HG03159 (cell line): ENCODE results near the gene LIMCH1.
"Not testable (repeated sequence)": the region's sequence is repeated elsewhere in the genome, so short reads cannot be mapped to it uniquely, and the experiment has no call there.

Source experiments
- ATAC-seq: cut with Tn5 transposase; IDR thresholded peaks from one replicate; pipeline ENCODE4 v1.9.1; 2021; ENCODE audit warnings: mild to moderate bottlenecking, moderate library complexity; ENCODE audit not compliant: unreplicated experiment

LIMCH1 gene

DNA sequence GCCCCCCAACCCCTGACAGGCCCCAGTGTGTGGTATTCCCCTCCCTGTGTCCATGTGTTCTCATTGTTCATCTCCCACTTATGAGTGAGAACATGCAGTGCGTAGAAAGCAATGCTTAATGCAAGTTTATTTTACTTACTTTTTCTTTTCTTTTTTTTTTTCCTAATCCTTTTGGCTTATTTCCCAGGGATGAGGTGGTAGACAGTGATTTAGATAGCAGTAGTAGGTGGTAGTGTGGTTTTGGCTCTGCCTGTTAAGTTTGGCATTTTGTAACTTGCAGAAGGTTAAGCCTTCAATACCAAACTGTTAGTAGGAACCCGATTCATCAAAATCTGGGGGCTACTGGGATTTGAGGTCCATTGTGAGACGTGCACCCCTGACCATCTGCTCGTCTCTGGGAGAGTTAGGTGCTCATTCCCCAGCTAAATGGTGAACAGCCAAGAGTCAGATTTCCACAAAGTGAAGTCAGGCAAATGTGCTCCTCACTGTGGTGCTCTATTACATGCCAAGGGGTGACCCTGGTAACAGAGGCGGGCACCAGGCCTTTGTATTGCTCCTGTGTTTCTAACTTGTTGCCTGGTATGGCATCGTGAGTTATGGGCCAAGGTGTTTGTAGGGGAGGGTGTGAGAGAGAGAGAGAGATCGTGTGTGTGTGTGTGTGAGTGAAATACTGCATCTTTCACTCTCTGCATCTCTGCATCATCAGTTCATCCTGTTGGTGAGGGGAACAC is 140.3 kb downstream of the LIMCH1 start:
- ATAC-seq: no peak

GRCh38 chr4:41678951-41679350 is 141.0 kb downstream of the LIMCH1 start:
- ATAC-seq: no peak

- no peak for ATAC-seq
These were observed 142.0 kb downstream of the LIMCH1 start for GRCh38 chr4:41679991-41680390.

DNA sequence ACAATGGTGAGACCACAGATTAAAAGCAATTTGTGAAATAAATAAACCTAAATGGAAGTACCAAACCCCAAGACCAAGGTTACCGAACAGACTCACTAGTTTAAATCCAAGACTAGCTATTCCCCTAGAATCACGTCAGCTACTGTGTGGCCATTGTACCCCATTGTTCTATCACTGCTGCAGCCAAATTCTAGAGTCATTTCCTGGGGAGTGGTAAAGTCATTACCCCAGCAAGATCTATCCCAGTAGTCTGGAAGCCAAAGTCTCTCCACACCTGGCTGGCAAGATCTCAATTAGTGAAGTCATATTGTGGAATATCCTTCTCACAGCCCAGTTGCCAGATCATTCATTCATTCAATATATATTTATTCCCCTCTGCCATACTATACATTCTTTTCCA is 143.1 kb downstream of the LIMCH1 start:
- no peak for ATAC-seq

- no peak for ATAC-seq
These were observed 145.4 kb downstream of the LIMCH1 start for GRCh38 chr4:41683326-41683725.

- no peak for ATAC-seq
These were observed 148.9 kb downstream of the LIMCH1 start for GRCh38 chr4:41686893-41687292.

DNA sequence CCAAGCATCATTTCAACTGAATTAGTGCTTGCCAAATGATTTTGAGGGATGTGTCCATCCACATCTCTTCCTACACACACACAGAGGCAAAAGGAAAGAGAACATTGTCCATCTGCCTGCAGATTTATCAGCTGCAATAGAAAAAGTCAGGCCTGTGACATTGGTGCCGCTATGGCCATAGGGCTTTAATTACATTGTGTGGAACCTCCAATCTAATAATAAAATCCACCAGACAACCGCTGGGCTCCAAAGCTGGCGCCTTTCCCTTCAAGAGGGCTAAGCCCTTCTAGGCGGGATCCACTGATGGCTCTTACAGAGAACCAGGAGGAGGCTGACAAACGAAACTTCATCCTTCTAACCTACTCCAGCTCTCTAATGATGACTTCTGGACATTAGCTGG is 150.0 kb downstream of the LIMCH1 start:
- no peak for ATAC-seq

GRCh38 chr4:41692717-41693345 is 154.9 kb downstream of the LIMCH1 start:
- ATAC-seq: peak; percentile 75

DNA sequence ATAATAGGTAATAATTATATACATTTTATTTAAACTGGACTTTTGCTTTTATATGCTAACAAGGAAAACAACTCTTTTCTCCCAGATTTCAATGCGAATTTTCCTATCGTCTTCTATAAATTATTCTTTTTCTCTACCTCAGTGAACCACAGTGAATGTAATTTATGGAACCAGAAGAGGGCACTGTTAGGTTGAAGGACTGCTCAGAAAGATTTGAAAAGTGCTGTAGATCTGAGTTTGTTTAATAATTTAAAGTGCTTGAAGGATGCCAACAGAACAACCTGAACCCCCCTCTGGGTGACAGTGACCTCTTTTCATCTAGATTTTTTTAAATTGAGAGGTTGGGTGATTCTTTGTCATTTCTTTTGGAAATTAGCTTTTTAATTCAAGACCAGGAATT is 155.7 kb downstream of the LIMCH1 start:
- no peak for ATAC-seq

- no peak for ATAC-seq
These were observed 158.2 kb downstream of the LIMCH1 start for GRCh38 chr4:41696131-41696530.

DNA sequence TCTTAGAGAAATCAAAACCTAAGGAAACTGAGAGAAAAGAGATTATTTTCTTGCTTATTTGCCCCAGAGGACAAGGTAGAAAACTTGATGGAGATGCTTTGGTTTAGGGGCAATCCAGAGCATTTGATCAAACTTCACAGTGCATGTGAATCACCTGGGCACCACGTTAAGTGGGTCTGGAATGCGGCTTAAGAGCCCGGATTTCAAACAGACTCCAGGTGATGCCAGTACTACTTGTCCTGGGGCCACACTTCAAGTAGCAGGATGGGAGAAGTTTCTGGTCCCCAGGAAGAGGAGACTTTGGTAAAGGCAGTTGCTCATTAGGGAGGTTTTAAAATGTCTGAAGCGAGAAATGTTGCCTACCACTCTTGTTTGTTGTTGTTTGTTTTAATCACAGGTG is 158.8 kb downstream of the LIMCH1 start:
- ATAC-seq: no peak

GRCh38 chr4:41701983-41702382 is 164.0 kb downstream of the LIMCH1 start:
- no peak for ATAC-seq

DNA sequence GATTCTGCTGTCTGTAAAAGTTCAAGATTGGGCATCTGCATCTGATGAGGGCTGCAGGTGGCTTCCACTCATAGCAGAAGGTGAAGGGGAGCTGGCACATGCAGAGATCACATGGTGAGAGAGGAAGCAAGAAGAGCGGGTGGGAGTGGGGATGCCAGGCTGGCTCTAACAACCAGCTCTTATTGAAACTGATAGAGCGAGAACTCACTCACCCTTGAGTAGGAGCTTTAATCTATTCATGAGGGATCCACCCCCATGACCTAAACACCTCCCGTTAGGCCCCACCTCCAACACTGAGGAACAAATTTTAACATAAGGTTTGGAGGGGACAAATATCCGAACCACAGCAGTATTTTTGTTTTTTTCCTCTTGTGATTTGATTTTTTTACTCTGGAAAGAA is 164.8 kb downstream of the LIMCH1 start:
- ATAC-seq: no peak

DNA sequence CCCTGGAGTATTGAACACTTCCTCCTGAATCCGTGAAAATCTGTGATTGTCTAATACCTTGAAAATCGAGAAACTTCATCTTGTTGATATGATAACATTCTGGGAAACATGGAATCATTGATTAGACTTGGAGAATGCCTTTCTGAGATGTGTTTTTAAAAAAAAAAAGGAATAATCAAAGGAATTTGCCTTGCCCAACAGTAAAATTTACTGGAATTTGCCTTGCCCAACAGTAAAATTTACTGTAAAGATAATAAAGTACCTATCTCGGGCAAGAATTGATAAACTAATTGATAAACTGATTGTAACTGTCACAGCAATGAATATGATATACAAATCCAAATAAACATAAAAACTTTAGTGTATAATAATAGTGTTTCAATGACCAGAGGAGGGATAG is 165.8 kb downstream of the LIMCH1 start:
- ATAC-seq: no peak

GRCh38 chr4:41709844-41710481 is 172.0 kb downstream of the LIMCH1 start:
- no peak for ATAC-seq

- ATAC-seq: not testable (repeated sequence)
These were observed 173.7 kb downstream of the LIMCH1 start for GRCh38 chr4:41711654-41712053.

DNA sequence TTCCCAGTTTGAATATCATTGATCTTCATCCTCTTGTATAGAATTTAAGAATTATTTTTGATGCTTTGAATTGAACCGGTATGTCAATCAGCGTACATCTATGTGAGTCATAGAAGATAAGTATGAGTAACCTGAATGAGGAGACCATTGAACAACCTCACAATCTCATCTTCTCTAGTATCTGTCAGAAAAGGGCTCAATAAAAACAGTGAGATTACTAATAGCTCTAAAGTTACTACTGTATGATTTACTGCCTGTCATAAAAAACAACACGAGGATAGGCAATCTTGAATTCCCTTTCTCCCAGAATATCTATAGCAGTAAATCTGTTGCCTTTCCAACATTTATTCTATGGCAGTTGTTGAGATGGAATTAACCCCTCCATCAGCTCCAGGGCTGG is 174.5 kb downstream of the LIMCH1 start:
- no peak for ATAC-seq

DNA sequence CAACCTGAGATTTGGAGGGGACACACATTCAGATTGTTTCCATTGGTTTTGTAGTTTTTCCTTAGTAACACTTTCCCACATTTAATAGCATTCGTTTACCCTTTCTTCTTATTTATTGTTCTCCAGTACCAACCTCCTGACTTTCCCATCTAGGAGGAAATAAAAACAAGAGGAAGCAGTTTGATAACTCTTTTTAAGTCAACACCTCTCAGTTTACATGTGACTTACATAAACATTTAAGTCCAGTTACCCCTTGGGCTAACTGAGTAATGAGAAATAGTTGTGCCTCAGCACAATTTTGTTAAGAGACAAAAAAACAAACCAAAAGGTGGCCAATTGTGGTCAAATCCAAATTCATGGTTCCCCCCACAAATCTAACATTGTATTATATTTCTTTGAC is 175.8 kb downstream of the LIMCH1 start:
- ATAC-seq: no peak

- ATAC-seq: no peak
These were observed 176.5 kb downstream of the LIMCH1 start for GRCh38 chr4:41714364-41715000.

GRCh38 chr4:41715155-41715554 is 177.2 kb downstream of the LIMCH1 start:
- no peak for ATAC-seq

- no peak for ATAC-seq
These were observed 180.9 kb downstream of the LIMCH1 start for GRCh38 chr4:41718907-41719306.

DNA sequence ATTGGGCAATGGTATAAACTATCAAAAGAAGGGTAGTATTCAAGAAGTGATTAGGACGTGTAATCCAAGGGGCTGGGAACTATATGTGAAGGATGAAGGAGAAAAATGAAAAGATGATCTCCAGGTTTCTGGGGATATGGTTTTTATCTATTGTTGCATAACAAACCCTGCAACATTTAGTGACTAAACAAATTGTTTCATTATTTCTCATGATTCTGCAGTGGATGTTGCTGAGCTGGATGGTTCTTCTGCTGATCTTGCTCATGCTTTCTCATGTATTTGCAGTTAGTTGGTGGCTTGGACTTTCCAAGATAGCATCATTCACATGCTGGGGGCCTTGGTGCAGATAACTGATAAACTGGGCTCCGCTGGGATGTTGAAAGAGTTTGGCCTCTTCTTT is 181.5 kb downstream of the LIMCH1 start:
- ATAC-seq: no peak
